ENCODE results near the gene NNMT.

NNMT gene

DNA sequence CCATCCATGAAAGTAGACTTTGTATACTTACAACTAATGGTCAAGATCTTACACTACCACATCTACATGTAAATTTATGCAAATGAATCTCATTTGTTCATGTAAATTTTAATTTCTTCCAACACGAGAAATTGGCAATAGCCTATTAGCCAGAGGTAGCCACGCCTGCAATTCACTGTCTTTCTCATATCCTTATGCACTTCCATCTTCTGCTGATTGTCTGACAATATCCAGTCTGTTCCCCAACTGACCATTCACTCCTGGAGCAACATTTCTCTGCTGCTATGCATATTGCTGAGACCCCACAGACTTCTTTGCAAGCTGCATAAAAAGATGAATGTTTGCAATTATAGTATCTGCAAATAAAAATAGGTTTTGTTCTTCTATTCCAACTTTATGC is 2.5 kb downstream of the NNMT start:
- no peaks in the 10 kb centered on the region for H3K4me1 ChIP-seq (ENCODE audit: low read length)
- no peak overlapping the region for H3K27ac ChIP-seq (ENCODE audit: low read length)
- no peaks in the 10 kb centered on the region for H3K36me3 ChIP-seq (replicated peaks; ENCODE audit: insufficient read depth, low read length)
- TF ChIP-seq EZH2phosphoT487 (IDR thresholded peaks at IDR 0.05; ENCODE audit: low read length) = no peak
- TF ChIP-seq CTCF (IDR thresholded peaks at IDR 0.05; ENCODE audit: low read length) = no peak
- TF ChIP-seq EZH2 (optimal IDR thresholded peaks at IDR 0.05; ENCODE audit: low read depth, low read length) = no peak
- no peaks in the 10 kb centered on the region for H4K20me1 ChIP-seq (ENCODE audit: insufficient read depth, low read length)
- no peak overlapping the region for H3K9ac ChIP-seq (ENCODE audit: low read length)
- H2AFZ ChIP-seq (ENCODE audit: low read length) = no peak overlapping the region
- no peak overlapping the region for H3K4me3 ChIP-seq (ENCODE audit: low read length)
- H3K4me2 ChIP-seq (ENCODE audit: low read depth, low read length) = no peak overlapping the region
- no peaks in the 10 kb centered on the region for H3K9me3 ChIP-seq (replicated peaks; ENCODE audit: insufficient read depth, low read length)
- no peaks in the 10 kb centered on the region for H3K79me2 ChIP-seq (ENCODE audit: low read length)
- H3K9me2 ChIP-seq (replicated peaks; ENCODE audit: insufficient read depth, low read length) = no peaks in the 10 kb centered on the region
- H3K27me3 ChIP-seq (replicated peaks; ENCODE audit: insufficient read depth, low read length) = no peaks in the 10 kb centered on the region
- DNase-seq = no peak
- no peaks in the 10 kb centered on the region for H3F3A ChIP-seq (ENCODE audit: insufficient read depth, low read length)

DNA sequence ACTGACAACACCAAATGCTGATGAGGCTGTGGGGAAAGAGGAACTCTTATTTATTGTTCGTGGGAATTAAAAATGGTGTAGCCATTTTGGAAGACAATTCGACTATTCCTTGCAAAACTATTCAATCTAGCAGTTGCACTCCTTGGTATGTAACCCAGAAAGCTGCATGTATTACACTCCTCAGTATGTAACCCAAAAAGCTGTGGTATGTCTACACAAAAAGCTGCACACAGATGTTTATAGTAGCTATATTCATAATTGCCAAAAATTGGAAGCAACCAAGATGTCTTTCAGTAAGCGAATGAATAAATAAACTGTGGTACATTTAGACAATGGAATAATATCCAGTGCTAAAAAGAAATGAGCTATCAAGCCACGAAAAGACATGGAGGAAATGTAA is 4.9 kb downstream of the NNMT start:
- no peak overlapping the region for H2AFZ ChIP-seq (ENCODE audit: low read length)
- no peaks in the 10 kb centered on the region for H3K9me2 ChIP-seq (replicated peaks; ENCODE audit: insufficient read depth, low read length)
- H3K4me1 ChIP-seq (ENCODE audit: low read length) = no peaks in the 10 kb centered on the region
- no peak overlapping the region for H3K4me2 ChIP-seq (ENCODE audit: low read depth, low read length)
- TF ChIP-seq EZH2 (optimal IDR thresholded peaks at IDR 0.05; ENCODE audit: low read depth, low read length) (no peak), EZH2phosphoT487 (IDR thresholded peaks at IDR 0.05; ENCODE audit: low read length) (no peak), CTCF (IDR thresholded peaks at IDR 0.05; ENCODE audit: low read length) (no peak)
- H3K4me3 ChIP-seq (ENCODE audit: low read length) = no peak overlapping the region
- no peaks in the 10 kb centered on the region for H4K20me1 ChIP-seq (ENCODE audit: insufficient read depth, low read length)
- no peaks in the 10 kb centered on the region for H3K9me3 ChIP-seq (replicated peaks; ENCODE audit: insufficient read depth, low read length)
- H3K79me2 ChIP-seq (ENCODE audit: low read length) = no peaks in the 10 kb centered on the region
- H3F3A ChIP-seq (ENCODE audit: insufficient read depth, low read length) = no peaks in the 10 kb centered on the region
- DNase-seq = no peak
- H3K36me3 ChIP-seq (replicated peaks; ENCODE audit: insufficient read depth, low read length) = no peaks in the 10 kb centered on the region
- no peak overlapping the region for H3K27ac ChIP-seq (ENCODE audit: low read length)
- H3K27me3 ChIP-seq (replicated peaks; ENCODE audit: insufficient read depth, low read length) = no peaks in the 10 kb centered on the region
- no peak overlapping the region for H3K9ac ChIP-seq (ENCODE audit: low read length)

DNA sequence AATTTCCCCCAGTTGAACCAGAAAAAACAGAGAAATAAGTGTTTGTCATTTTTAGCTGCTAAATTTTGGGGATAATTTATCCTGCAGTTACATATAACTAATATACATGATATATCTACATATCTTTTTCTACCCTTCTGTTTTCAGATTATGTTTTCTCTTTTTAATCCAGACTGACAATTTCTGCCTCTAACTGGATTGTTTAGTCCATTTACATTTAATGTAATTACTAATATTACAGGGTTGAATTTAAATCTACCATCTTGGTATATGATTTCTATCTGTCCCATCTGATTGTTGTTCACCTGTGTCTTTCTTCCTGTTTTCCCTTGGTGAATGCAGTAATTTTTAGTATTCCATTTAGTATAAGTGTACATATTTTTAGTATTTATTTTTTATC is 5.7 kb downstream of the NNMT start:
- H3K4me1 ChIP-seq (ENCODE audit: low read length) = no peaks in the 10 kb centered on the region
- H4K20me1 ChIP-seq (ENCODE audit: insufficient read depth, low read length) = no peaks in the 10 kb centered on the region
- TF ChIP-seq EZH2phosphoT487 (IDR thresholded peaks at IDR 0.05; ENCODE audit: low read length) (no peak), EZH2 (optimal IDR thresholded peaks at IDR 0.05; ENCODE audit: low read depth, low read length) (no peak), CTCF (IDR thresholded peaks at IDR 0.05; ENCODE audit: low read length) (no peak)
- H3K36me3 ChIP-seq (replicated peaks; ENCODE audit: insufficient read depth, low read length) = no peaks in the 10 kb centered on the region
- no peak overlapping the region for H3K27ac ChIP-seq (ENCODE audit: low read length)
- no peaks in the 10 kb centered on the region for H3F3A ChIP-seq (ENCODE audit: insufficient read depth, low read length)
- no peak overlapping the region for H3K4me3 ChIP-seq (ENCODE audit: low read length)
- no peak overlapping the region for H3K9ac ChIP-seq (ENCODE audit: low read length)
- H3K9me3 ChIP-seq (replicated peaks; ENCODE audit: insufficient read depth, low read length) = no peaks in the 10 kb centered on the region
- no peaks in the 10 kb centered on the region for H3K79me2 ChIP-seq (ENCODE audit: low read length)
- H3K4me2 ChIP-seq (ENCODE audit: low read depth, low read length) = no peak overlapping the region
- H3K9me2 ChIP-seq (replicated peaks; ENCODE audit: insufficient read depth, low read length) = no peaks in the 10 kb centered on the region
- H2AFZ ChIP-seq (ENCODE audit: low read length) = no peak overlapping the region
- DNase-seq = no peak
- no peaks in the 10 kb centered on the region for H3K27me3 ChIP-seq (replicated peaks; ENCODE audit: insufficient read depth, low read length)
